DMS 273 (cell line): ENCODE measurements around the gene PCDH9.

Experiments
- DNase-seq: peaks from one replicate; lab custom pipeline; 2025; ENCODE audit not compliant: unreplicated experiment; lab: John Stamatoyannopoulos, UW

The PCDH9 gene

DNA sequence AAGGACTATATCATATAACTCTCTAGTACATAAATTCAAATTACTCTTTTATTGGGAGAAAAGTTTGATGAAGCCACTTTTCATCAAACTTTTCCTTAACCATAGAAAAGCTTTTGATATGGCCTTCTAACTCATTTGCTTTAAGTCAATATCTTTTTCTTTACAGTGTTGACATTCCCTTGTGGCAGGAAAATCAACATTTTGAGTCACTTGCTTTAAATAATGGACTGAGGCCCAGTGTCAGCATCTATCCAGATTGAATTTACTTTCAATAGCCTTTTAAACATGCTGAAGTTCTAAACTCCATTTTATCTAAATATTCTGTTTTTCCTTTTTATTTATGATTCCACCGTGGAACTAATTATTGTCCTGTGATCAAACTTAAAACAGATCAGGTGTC, 62.7 kb downstream of the PCDH9 start:
- no peak for DNase-seq

DNA sequence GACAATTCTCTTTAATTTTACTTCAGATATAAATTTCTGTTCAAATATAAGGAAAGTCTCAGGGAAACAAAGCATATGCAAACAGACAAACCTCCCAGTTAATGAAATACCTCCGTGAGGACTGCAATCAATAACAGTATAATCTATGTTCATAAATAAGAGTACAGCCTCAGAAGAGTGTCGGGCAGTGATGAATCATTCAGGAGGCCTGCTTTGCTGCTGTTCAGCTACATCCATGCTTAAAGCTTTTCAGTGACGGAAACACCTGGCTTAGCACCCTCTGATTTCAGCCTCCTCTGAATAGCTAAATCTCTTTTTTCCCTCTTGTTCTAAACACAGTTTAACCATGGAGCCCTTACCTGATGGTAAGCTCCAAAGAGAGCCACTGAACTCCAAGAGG, 69.0 kb downstream of the PCDH9 start:
- no peak for DNase-seq

DNA sequence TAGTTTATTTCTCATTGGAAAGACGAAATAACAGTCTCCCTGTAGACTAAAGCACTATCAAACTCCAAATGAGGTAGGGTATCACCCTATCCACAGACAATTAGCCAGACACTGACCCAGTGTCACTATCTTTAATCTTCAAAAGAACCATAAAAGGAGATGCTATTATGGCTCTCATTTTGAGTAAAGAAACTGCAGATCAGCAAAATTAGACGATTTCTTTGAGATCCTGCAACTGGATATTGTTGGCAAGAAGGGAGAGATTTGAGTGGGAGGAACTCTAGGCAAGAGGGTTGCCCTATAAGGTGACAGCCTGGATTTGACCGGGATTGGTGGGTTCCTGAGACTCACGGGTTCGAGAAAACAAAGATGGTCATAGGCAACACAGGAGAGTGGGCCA, 71.2 kb downstream of the PCDH9 start:
- DNase-seq = no peak

DNA sequence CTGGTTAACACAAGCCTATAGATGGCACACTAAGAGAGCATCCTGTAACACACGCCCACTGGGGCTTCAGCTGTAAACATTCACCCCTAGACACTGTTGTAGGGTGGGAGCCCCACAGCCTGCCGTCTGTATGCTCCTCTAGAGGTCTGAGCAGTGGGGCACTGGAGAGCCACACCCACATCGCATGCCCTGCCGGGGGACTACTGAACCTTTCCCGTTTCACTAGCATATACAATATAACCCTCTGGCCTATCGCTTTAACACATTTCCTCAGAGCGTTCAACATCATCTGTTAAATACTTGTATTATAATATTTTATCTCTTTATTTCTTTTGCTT, 73.4 kb downstream of the PCDH9 start:
- DNase-seq = no peak

DNA sequence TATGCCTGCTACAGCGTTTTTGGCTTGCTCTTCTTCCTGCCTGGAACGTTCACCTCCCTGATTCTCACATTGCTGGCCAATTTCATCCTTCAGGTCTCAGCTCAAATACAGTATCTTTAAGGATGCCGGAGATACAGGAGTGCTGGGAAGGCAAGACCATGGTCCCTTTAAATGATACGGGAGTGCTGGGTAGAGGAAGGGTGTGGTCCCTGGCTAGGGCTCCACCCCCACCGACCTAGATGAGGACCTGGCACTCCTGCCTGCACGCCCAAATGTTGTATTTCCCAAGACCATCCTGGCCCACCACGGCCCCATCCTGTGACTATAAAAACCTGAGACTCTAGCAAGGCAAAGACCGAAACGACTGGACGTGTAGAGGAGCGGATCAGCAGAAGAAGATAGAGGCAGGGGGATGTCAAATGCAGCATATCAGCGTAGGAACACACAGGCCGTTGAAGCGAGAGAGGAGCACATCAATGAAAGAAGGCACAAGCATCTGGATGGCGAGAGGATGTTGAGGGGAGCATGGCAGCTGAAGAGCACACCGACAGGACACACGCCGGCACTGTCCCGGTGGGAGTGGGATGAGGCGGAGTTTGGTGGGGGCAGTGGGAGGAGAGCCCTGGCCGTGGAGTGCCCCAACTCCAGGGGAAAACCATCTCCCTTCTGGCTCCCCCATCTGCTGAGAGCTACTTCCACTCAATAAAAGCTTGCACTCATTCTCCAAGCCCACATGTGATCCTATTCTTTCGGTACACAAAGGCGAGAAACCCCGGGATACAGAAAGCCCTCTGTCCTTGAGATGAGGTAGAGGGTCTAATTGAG, 74.0 kb downstream of the PCDH9 start:
- no peak for DNase-seq

DNA sequence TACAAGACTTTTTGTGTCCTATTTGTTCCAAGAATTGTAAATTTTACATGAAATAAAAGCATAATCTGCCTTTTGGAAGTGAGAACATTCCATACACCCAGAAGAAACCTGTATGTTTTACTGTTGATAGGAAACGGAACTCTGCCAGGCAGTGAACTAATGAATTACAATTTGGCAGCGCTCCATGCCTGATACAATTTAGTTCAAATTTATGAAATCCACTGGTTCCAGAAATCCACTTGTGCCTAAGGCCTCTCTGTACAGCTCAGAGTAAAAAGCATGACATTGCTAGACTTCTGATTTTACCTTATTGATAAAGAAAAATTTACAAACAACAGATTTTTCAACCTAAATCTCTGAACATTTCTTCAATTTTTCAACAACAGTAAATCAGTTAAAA, 78.1 kb downstream of the PCDH9 start:
- DNase-seq = no peak

DNA sequence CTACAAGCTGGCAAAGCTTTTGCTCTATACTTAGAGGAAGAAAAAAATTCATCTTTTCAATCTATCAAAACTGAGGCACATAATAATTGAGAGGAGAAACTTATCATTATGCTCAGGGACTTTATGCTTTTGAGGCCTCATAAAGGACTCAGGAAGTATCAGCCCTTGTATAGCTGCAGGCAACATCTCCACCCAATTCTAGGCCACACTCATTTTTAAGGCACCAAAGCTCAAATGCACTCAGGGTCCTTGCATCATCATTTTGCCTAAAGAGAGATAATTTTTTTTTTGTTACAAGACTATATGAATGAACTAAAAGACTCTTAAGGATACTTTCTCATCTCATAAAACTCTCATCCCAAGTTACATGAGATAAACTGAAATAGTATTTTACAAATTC, 78.5 kb downstream of the PCDH9 start:
- DNase-seq = no peak

DNA sequence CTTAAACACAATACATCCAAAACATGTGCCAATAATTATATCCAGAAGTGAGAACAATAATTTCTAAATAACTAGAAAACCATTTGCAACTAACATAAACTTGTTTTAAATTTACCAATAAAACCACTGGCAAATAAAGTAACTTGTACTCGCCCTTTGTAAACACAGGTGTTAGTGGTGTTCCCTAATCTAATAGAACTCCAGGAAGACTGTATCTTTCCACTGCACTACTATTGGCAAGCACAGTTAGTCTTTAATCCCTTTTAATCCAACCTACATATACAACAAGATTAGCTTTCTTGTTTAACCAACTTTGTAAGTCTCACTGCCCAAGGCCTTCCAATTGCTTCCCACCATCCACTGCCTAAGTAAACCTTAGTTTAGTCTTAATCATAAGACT, 79.5 kb downstream of the PCDH9 start:
- no peak for DNase-seq

DNA sequence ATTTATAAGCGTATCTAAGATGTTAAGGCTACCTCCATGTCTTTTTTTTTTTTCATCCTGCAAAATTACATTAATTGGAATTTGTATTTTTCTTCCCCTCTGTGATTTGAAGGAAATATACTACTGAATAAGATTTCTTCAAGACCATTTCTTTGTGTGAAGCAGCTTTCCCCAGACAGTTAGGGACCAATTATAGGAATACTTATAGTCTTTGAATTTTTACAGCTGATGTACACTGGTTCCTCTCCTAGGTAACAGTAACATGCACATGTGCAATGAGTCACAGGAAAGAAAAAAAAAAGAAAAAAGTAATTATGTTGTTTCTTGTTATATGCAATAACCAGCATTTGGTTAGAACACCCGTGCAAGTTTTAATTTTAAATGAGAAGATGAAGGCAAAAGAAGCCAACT, 82.0 kb downstream of the PCDH9 start:
- DNase-seq = no peak

DNA sequence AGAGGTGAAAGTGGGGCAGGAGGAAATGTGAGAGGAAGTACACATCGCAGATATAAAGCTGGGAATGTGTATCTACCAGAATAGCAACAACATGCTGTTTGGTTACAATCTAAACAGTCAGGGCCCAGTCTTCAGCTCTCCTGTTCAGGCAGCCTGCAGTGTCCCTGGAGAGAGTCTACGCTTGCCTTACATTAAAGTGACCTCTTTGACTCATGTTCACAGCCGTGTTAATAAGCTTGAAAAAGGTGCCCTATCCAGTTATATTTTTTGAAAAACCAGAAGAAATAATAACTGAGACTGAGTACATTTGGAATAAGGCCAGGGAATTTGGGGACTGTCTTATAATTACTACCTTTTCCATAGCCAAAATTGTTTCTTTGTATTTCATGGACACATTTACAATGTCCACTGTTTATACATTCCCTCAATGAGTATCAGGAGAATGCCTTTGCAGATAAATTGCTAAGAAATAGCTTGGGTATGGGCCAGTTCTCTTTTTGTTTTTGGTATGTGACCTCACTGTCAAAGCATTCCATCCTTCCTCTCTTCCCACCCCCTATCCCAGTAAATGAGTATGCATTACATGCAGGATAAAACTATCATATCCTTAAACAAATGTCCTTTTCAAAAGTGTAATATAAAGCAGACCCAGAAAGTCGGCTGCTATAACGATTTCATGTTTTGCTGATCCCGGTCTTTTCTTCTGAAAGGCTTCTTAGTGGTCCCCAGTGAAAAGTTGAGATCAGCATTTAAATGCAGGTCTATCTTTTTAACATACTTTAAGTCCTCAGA, 82.6 kb downstream of the PCDH9 start:
- DNase-seq = peak; percentile 13

DNA sequence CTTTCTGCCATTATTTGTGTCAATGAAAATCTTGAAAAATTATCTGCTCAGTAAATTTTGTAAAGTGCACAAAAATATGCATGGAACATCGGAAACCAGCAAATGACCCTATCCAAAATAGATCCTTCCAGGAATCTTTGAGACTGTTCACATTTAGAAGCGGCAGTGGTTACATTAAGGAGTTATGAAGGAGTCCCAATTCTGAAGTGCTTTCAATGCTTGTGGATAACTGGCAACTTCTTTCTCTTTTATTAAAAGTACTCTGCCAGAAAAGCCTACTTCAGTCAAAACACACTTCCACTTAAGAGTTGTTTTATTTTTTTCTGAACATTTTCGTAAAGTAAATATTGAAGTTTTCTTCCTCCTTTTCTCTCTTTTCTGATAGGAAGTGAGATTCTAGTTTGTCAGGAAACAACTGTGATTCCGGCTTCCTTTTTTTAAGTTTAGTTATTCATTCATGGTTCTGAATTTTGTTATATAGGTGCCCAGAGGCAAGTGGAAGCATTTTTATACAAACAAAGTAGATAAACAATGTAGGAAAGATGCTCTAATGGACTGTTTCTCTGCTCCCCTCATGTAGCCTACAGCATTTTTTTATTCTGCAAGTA, 83.5 kb downstream of the PCDH9 start:
- DNase-seq = no peak

DNA sequence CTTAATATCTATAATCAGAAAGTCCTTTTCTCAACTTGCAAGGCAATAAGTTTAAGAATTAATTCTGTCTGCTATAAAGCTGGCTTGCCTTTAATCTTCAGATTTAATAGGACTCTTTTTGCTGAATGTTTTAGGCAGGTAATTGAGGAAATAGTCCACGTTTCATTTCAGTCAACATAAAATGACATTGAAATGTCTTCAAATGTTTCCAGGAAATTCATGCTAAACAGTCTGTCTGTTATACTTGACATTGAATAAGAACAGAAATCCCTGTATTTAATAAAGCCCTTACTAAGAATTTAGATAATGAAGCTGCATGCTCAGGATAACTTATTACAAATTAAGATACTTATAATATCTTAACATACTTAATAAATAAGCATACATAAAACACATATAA, 84.2 kb downstream of the PCDH9 start:
- DNase-seq = no peak

DNA sequence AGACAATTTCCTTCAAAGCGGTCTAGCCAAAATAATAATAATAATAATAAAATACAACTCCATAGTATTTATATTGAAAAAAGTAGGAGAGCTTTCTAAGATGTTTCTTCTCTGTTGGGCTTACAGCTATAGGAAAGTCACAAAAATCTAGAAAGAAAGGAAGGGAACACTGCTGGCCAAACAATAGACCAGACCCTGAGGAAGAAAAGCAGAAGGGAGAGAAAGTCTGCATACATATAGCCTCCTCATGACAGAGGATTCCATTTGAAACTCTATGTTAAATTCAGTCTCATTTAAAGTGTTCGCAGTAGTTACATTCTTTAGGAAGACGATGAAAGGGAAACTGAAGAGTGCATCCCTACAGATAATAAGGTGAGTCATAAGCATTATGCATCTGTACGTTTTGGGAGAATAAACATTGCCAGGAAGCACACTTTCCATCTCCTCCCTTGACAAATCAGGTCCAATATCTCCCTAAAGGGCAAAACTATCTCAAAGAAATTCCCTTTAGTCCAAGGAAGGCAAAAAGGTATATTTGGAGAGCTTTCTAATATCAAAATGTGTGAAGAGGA, 86.5 kb downstream of the PCDH9 start:
- no peak for DNase-seq

DNA sequence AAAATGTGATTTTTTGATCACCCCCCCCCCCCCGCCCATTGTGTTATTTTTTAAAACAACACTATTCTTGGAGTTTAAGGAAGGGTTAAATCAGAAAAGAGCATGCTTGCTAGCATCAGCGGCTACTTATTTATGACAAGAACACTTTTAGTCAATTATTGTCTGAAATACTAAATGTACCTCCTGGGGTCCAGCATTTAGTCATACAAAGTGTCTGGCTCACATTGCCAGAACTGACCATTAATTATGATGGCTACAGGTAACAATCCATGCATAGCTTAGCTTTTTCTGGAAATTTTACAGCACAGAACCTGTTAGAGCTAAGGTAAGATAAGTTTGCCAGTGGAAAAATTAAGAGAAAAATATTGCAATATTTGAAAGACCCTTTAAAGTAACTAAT, 90.1 kb downstream of the PCDH9 start:
- DNase-seq = no peak

DNA sequence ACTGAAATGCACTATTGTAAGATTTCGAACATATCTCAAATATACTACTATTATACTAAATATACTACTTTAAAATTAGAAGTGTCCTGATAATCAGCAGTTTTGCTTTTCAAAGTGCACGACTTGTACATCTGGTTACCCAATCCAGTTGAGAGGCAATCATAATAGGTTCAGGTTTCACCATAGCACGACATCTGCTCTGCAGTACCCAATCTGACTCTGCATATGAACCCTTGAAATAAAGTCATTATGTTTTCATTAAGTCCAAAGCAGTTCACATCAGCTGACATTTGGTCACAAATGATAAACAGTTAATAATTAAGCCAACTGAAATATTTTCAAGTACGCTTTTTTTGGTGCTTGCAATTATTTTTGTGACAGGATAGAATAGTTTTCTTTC, 90.6 kb downstream of the PCDH9 start:
- peak; percentile 80 for DNase-seq

DNA sequence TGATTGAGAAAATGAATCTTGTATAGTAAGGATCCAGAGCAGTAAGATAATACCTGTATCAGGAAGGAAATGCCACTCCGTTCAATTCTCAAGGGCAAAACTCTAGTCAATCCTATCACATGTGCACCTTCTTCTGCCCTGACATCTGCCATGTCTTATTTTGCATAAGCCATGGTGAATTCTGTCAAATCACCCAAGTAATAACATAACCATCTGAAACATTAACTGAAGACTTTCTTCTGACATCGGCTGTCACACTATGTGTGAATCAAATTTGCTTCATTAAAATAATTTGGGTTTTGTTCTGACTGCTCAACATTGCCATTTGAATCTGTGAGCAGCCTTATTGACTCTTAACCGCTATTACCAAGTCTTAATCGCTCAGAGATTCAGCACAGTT, 91.2 kb downstream of the PCDH9 start:
- peak; percentile 36 for DNase-seq

DNA sequence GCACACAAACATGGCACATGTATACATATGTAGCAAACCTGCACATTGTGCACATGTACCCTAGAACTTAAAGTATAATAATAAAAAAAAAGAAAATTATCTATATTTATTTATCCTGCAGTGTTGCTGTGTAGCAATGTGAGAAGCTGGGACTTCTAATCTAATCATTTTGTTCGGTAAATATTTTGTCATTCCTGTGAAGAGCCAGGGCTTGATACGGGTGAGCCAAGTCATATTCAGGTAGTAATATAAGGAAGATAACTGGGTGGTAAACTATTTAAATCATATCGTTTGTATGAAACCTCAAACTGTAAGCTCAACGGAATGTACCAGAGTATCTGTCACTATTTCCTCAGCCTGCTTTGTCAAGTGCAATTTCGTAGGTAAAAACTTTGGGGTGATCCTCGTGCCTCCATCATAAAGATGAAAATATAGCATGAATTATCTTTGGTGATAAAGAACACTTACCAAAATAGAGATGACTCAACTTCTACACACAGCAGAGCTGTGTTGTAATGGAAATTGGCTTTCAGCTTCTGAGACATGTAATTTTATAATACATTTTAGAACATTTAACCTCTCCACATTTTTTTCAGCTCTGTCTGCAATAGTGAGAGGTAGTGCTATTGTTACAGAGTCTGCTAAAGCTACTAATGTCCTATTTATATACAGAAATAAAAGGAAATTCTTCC, 92.9 kb downstream of the PCDH9 start:
- DNase-seq = no peak

DNA sequence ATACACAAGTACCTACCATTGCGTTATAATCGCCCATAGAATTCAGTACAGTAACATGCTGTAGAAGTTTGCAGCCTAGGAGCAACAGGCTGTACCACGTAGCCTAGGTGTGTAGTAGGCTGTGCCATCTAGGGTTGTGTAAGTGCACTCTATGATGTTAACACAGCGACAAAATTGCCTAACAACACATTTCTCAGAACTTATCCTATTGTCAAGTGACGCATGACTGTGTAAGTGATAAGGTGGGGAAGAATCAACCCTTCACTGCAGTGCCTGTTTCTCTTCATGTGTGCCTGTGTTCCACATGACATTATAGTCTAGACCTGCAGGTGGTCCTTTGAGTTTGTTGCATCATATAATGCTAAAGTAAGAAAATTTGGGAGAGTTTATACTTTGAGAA, 94.0 kb downstream of the PCDH9 start:
- DNase-seq = peak; percentile 22

DNA sequence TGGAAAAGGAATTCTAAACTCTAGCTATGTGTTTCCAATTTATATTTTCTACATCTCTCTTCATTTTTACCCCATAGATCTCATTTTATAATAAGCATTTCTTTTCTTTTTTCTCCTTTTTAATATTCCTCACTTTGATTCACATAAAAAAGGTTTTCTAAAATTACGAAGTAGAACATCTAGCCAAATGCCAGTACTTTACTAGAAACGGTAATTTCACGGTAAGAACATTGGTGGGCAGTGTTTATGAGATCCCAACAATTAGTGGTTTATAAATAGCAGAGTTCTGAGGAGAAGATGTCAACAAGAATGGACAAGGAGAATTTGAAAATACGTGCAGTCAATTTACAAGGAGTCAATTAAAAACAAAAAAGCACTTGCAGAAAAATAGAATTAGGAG, 94.8 kb downstream of the PCDH9 start:
- peak; percentile 14 for DNase-seq

DNA sequence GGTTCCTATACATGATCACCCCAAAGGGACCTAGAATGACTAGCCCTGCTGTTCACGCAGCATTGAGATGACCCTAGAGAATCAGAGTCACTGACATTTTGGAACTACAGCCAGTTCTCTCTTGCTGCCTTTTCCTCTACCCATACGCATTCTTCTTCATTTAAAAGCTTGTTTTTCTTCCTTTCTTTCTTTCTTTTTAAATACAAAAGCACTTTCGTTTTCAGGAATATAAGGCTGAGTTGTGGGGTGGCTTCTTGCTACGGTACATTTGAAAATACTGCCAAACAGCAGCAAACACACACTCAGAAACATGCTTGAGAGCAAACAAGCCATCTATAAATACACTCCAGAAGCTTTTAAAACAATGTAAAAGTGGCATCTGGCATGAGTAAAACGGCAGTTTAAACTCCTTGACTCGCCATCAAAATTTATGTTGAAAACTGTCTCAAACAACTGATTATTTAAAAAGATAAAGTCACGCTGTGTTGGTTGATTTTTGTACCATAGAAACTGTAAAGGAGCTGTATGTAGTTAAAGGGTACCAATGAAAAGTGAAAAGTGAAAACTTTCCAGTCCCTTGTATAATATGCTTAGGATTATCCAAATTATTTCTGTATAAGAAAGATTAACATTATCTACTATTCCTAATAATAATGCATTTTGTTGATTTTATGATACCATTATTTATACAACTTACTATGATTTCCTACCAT, 95.6 kb downstream of the PCDH9 start:
- peak; percentile 45 for DNase-seq

DNA sequence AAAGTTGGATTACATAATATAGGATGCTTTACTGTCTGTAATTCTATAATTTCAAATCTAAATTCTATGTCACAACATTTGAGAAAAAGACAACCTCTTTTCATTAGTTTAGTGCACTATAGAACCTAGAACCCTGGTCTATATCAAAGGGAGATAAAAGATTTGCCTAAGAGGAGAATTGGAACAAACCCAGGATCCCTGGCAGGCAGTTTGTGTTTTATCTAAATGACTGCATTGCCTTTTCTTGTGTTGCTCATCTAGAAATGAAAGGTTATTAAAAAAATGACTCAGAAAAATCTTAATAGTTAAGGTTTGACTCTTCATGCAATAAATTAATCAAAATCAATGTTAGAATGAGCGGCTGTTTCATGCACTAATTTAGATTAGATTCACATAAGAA, 96.7 kb downstream of the PCDH9 start:
- DNase-seq = no peak
